RWPE2 (cell line): ENCODE measurements around the gene CAMK1D.

Experiments used
- ATAC-seq: fragments of 200-7000 bp; cut with Tn5 transposase; 3 replicates; pipeline ENCODE4 v1.9.1; 2021; ENCODE audit warnings: low read depth
- DNase-seq: peaks from one replicate; pipeline ENCODE4 v3.0.0-alpha.2; 2020; ENCODE audit warnings: low spot score
- H3K27ac ChIP-seq: fragments of 450-650 bp; 2 replicates; pipeline ENCODE4 v1.5.1; 2017; ENCODE audit warnings: mild to moderate bottlenecking; ENCODE audit not compliant: poor library complexity, severe bottlenecking
- H3K27me3 ChIP-seq: fragments of 250-450 bp; sonication (Bioruptor Pico); 2 replicates; pipeline ENCODE4 v1.5.1; 2021; ENCODE audit warnings: mild to moderate bottlenecking, moderate library complexity; ENCODE audit not compliant: insufficient read depth, poor library complexity, severe bottlenecking
- H3K36me3 ChIP-seq: fragments of 250-450 bp; sonication (Bioruptor Pico); 2 replicates; pipeline ENCODE4 v1.5.1; 2020; ENCODE audit warnings: low read depth, mild to moderate bottlenecking, moderate library complexity
- H3K4me1 ChIP-seq: fragments of 250-450 bp; sonication (Bioruptor Pico); 2 replicates; pipeline ENCODE4 v1.5.1; 2021; ENCODE audit warnings: mild to moderate bottlenecking, moderate library complexity; ENCODE audit not compliant: insufficient read depth, poor library complexity, severe bottlenecking
- H3K4me3 ChIP-seq: fragments of 250-450 bp; sonication (Bioruptor Pico); 2 replicates; pipeline ENCODE4 v1.5.1; 2021; ENCODE audit warnings: mild to moderate bottlenecking, moderate library complexity; ENCODE audit not compliant: severe bottlenecking
- H3K9me3 ChIP-seq: fragments of 250-450 bp; sonication (Bioruptor Pico); 2 replicates; pipeline ENCODE4 v1.5.1; 2021; ENCODE audit warnings: mild to moderate bottlenecking, moderate library complexity; ENCODE audit not compliant: severe bottlenecking
- TF ChIP-seq, protein P1 (sequence below): fragments of 450-650 bp; IDR thresholded peaks from one replicate; pipeline ENCODE4 v1.5.1; 2017; ENCODE audit warnings: mild to moderate bottlenecking, moderate library complexity; ENCODE audit not compliant: poor library complexity, severe bottlenecking

CAMK1D gene

DNA sequence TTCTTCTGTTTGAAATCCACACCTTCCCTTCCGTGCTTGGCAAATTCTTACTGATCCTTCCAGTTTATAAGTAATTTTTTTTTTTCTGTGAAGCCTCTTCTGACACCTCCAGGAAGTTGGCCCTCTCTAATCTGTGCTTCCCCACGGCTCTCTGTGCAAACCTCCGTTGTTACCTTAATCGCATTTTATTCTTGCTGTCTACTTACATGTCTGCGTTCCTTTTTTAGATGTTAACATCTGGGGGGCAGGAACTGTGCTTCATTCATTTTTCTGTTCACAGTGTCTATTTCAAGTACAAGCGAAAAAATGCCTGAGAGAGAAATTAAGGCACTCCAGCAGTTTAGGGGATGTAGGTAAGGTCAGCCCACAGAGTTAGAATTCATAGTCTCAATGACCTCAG, 8.4 kb upstream of the CAMK1D start:
- Histone ChIP-seq H3K4me3 (no peak overlapping the region), H3K27me3 (no peaks in the 10 kb centered on the region), H3K4me1 (no peaks in the 10 kb centered on the region), H3K36me3 (no peaks in the 10 kb centered on the region), H3K27ac (no peak overlapping the region), H3K9me3 (no peaks in the 10 kb centered on the region)
- no peak for ATAC-seq
- no peak for DNase-seq
- TF ChIP-seq, protein P1, sequence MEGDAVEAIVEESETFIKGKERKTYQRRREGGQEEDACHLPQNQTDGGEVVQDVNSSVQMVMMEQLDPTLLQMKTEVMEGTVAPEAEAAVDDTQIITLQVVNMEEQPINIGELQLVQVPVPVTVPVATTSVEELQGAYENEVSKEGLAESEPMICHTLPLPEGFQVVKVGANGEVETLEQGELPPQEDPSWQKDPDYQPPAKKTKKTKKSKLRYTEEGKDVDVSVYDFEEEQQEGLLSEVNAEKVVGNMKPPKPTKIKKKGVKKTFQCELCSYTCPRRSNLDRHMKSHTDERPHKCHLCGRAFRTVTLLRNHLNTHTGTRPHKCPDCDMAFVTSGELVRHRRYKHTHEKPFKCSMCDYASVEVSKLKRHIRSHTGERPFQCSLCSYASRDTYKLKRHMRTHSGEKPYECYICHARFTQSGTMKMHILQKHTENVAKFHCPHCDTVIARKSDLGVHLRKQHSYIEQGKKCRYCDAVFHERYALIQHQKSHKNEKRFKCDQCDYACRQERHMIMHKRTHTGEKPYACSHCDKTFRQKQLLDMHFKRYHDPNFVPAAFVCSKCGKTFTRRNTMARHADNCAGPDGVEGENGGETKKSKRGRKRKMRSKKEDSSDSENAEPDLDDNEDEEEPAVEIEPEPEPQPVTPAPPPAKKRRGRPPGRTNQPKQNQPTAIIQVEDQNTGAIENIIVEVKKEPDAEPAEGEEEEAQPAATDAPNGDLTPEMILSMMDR: no peak

DNA sequence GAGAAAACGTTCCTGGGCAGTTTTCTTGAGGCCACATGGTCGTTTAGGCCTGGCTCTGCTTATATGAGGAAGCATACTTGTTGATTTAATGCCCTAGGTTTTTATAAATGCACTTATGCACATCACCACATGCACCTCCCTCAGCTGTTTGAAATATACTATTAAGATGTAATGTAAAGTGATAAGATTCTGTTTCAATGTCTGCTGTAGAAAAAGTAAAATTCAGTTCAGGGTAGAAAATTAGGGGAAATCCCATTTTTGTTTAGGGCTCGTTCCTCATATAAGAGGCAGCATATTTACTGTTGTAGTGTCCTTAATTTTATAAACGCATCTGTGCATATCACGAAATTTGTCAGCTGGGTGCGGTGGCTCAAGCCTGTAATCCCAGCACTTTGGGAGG, 7.8 kb upstream of the CAMK1D start:
- ATAC-seq (no peak), DNase-seq (no peak)

DNA sequence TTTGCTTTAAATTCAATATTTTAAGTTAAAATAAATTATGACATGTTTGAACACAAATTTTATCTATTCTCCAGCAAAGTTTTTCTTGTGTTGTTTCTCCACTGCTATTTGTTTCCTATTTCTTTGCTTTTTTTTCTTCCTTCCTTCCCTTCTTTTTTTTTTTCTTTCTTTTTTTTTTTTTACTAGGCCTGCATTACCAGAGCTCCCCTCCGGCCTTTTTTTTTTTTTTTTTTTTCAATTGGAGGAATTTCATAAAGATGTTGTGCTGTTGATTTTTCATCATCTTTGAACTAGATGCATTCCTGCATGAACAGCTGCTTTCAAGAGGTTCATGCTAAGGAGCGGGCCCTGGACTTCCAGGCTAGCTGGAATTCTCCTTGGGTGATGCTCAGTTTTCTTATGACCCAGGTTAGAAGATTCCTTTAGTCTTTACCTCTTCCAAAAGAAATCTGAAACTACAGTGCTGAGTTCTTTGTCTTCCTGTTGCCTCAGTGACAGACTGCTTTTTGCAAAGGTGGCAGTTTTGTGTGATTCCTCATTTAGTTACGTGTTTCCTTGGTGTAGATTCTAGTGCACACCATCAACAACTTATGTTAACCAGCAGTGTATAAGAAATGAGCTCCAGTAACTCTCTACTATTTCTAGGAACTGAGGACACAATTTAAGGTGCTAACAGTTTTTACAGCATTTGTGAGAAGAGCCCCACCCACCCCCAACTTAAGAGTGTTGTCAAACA, 4.8 kb upstream of the CAMK1D start:
- no peak for DNase-seq
- H3K36me3 ChIP-seq: no peaks in the 10 kb centered on the region
- no peaks in the 10 kb centered on the region for H3K27me3 ChIP-seq
- no peak overlapping the region for H3K4me3 ChIP-seq
- H3K27ac ChIP-seq: no peak overlapping the region
- H3K4me1 ChIP-seq: no peaks in the 10 kb centered on the region
- ATAC-seq: no peak
- no peaks in the 10 kb centered on the region for H3K9me3 ChIP-seq
- TF ChIP-seq, protein P1: no peak

More for the DNA sequence above, 7.8 kb upstream of the CAMK1D start:
- Histone ChIP-seq H3K9me3 (no peaks in the 10 kb centered on the region), H3K36me3 (no peaks in the 10 kb centered on the region), H3K4me1 (no peaks in the 10 kb centered on the region), H3K4me3 (no peak overlapping the region), H3K27me3 (no peaks in the 10 kb centered on the region), H3K27ac (no peak overlapping the region)
- TF ChIP-seq, protein P1: no peak

DNA sequence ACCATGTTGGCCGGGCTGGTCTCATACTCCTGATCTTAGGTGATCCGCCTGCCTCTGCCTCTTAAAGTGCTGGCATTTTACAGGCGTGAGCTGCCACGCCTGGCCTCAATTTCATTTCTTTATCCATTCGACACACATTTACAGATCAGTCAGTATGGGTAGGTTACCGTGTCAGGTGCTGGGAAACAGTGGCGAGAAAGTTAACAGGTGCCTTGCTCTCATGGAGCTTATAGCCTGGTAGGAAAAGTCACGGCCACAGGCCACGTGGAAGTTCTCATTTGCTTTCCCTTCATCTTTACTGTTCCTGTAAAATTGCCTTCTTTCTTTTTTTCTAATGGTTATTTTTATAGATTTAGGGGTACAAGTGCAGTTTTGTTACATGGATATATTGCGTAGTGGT, 2.6 kb upstream of the CAMK1D start:
- H3K4me1 ChIP-seq: no peaks in the 10 kb centered on the region
- ATAC-seq (no peak), DNase-seq (no peak)
- H3K27ac ChIP-seq: no peak overlapping the region
- H3K9me3 ChIP-seq: no peaks in the 10 kb centered on the region
- TF ChIP-seq, protein P1: no peak
- H3K36me3 ChIP-seq: no peaks in the 10 kb centered on the region
- H3K4me3 ChIP-seq: no peak overlapping the region
- H3K27me3 ChIP-seq: no peaks in the 10 kb centered on the region

DNA sequence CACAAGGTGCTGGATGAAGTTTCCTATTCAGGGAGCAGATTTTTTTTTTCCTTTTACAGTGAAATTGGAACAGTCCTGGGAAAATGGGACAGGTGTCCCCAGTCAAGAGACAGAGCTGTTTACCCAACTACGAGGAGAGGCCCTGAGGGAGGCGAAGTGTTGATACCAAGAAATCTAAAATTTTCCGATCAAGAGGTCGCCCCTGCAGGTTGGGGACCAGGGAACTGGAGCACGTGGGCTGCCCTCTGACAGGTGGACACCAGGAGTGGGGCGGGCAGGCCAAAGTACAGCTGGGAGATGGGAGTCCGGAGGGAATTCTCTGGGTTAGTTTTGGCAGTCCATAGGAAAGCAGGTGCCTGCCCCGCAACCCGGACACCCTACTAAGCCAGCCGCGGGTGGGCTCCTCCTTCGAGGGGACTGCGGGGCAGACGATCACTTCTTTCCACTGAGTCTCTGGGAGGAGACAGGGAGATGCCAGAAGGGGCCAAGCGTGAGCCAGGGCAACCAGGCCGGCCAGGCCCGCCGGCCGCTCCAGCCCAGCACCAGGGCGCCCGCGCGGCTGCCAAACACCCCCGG, 965 bp upstream of the CAMK1D start:
- no peaks in the 10 kb centered on the region for H3K9me3 ChIP-seq
- H3K36me3 ChIP-seq: no peaks in the 10 kb centered on the region
- peak overlapping the region; percentile 60 for H3K4me3 ChIP-seq
- DNase-seq: no peak
- H3K27ac ChIP-seq: no peak overlapping the region
- no peaks in the 10 kb centered on the region for H3K27me3 ChIP-seq
- TF ChIP-seq, protein P1: no peak
- H3K4me1 ChIP-seq: no peaks in the 10 kb centered on the region
- ATAC-seq: no peak
